ENCODE data around the gene ARHGAP44. TPM values are rescaled to one million over a fixed set of nuclear protein-coding genes. Genes with fewer than 3 reads are reported as not detected.

Gene ARHGAP44
- total and polyA plus RNA-seq, 2 of the 4 experiments (the other 2 are of a cell fraction): 0.54 to 1.0 TPM

- no peak overlapping the region for H3K56ac ChIP-seq (ENCODE audit: extremely low read depth, insufficient read depth, low read length)
- no peaks in the 10 kb centered on the region for H3K4me1 ChIP-seq (ENCODE audit: control insufficient read depth, insufficient read depth, low read length)
- H3K36me3 ChIP-seq (ENCODE audit: control insufficient read depth, insufficient read depth, low read length): no peaks in the 10 kb centered on the region
- intact Hi-C loops (cut with micrococcal nuclease): no loop called here
- no peak overlapping the region for H3K4me2 ChIP-seq (ENCODE audit: low read depth, low read length)
- H2AK5ac ChIP-seq (ENCODE audit: low read depth, low read length): no peak overlapping the region
- H3K4me3 ChIP-seq (ENCODE audit: insufficient read depth, low read depth, low read length): no peak overlapping the region
- no peak overlapping the region for H2BK5ac ChIP-seq (ENCODE audit: low read depth, low read length, poor library complexity, severe bottlenecking)
- no peak for TF ChIP-seq RFX5 (IDR thresholded peaks at IDR 0.05; ENCODE audit: low read depth, low read length)
- TF ChIP-seq BHLHE40 (IDR thresholded peaks at IDR 0.05; ENCODE audit: low read depth, low read length): no peak
- TF ChIP-seq USF2 (IDR thresholded peaks at IDR 0.05; ENCODE audit: low read depth, low read length): no peak
- TF ChIP-seq FOS (IDR thresholded peaks at IDR 0.05; ENCODE audit: low read depth, low read length): no peak
- TF ChIP-seq MAFK (IDR thresholded peaks at IDR 0.05; ENCODE audit: low read depth, low read length): no peak
- no peak overlapping the region for H2BK20ac ChIP-seq (ENCODE audit: low read depth, low read length)
- H3K9ac ChIP-seq (ENCODE audit: low read depth, low read length): no peak overlapping the region
- H4K5ac ChIP-seq (ENCODE audit: low read depth, low read length): no peak overlapping the region
- H4K91ac ChIP-seq (ENCODE audit: insufficient read depth, low read depth, low read length): no peak overlapping the region
- POLR2A ChIA-PET (ENCODE audit: unreplicated experiment): no interaction called here
- no peaks in the 10 kb centered on the region for H3K9me1 ChIP-seq (ENCODE audit: insufficient read depth, low read length)
- no peak overlapping the region for H3K4ac ChIP-seq (ENCODE audit: low read depth, low read length)
- H3K79me1 ChIP-seq (ENCODE audit: low read depth in 1 of 2, low read length in 2 of 2): no peaks in the 10 kb centered on the region
- no TSS peak for BruUV-seq (replicated peaks)
- H2BK15ac ChIP-seq (ENCODE audit: low read depth, low read length): no peak overlapping the region
- WGBS, 2 experiments (ENCODE audit: extremely low coverage in 2 of 2, insufficient read length in 1 of 2): 100% methylated on average over 1 of the region's 1 CpG; no CpG with 5 or more reads in 1 of the 2 experiments
- CTCF ChIA-PET: no interaction called here
- no peak overlapping the region for H3K18ac ChIP-seq (ENCODE audit: low read depth, low read length)
- no peak overlapping the region for H4K8ac ChIP-seq (ENCODE audit: low read depth in 2 of 2, low read length in 2 of 2)
- no peak overlapping the region for H3K14ac ChIP-seq (replicated peaks; ENCODE audit: low read depth, low read length)
- no peak overlapping the region for H2AK9ac ChIP-seq (replicated peaks; ENCODE audit: low read depth, low read length, poor library complexity)
- no peaks in the 10 kb centered on the region for H4K20me1 ChIP-seq (ENCODE audit: insufficient read depth, low read length)
- no peak for ATAC-seq (ENCODE audit: low read depth)
- H2BK120ac ChIP-seq (ENCODE audit: low read depth, low read length): no peak overlapping the region
- no peak overlapping the region for H3K23ac ChIP-seq (ENCODE audit: low read depth, low read length)
- in situ Hi-C loops (cut with MboI; ENCODE audit: low sequenced_read_pairs): no loop called here
- no peak overlapping the region for H3K27ac ChIP-seq (ENCODE audit: insufficient read depth, low read length)
- dilution Hi-C loops (cut with HindIII; ENCODE audit: low sequenced_read_pairs, unreplicated experiment): no loop called here
- no peaks in the 10 kb centered on the region for H3K27me3 ChIP-seq (ENCODE audit: control insufficient read depth, insufficient read depth, low read length)
- peaks cover 10% of the 10 kb centered on the region for H3K9me3 ChIP-seq (ENCODE audit: control insufficient read depth, insufficient read depth, low read length)
- no peak for DNase-seq
- H2AFZ ChIP-seq (replicated peaks; ENCODE audit: low read length, poor library complexity): no peak overlapping the region
Observed at GRCh38 chr17:12831839-12832238, 42.5 kb downstream of the ARHGAP44 start.

All from IMR-90 (cell line).